ENCODE data around the gene VAMP5. TPM values are rescaled to one million over a fixed set of nuclear protein-coding genes. Genes with fewer than 3 reads are reported as not detected.
A peak's percentile ranks its signal among the peaks of the same experiment; 100 is the strongest.

Gene VAMP5
- total RNA-seq, 1 experiment from 2014 or later = 0.40 TPM

DNA sequence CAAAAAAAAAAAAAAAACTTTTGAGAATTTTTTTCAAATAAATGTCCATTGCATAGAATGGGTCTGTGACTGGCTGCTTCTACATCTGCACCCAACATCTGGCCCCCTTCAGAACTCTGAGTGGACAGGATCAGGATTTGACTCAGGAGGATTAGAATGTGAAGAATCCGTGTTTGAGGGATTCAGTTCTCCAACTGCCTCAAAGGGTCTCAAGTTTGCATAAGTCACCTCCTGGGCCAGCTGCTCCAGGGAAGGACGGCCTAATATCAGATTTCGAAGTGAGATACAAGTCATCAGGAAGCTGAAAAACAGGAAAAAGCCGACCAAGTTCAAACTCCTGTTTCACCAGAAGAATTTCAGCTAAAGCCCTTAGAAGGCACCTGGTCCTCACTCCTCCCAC is 34.4 kb upstream of the VAMP5 start:
- Histone ChIP-seq H3K9ac (ENCODE audit: low read length) (no peak overlapping the region), H3K4me3 (ENCODE audit: low read length) (no peak overlapping the region), H3K4me2 (ENCODE audit: low read length) (peak overlapping the region; percentile 17), H2AFZ (ENCODE audit: low read length) (no peak overlapping the region), H3K36me3 (ENCODE audit: low read depth, low read length) (peaks cover 33% of the 10 kb centered on the region; the same call in 1 of the 2 replicates), H4K20me1 (ENCODE audit: low read length) (peaks cover 9% of the 10 kb centered on the region), H3K9me3 (ENCODE audit: low read length) (no peaks in the 10 kb centered on the region), H3K27me3 (ENCODE audit: low read length) (no peaks in the 10 kb centered on the region), H3K27ac (ENCODE audit: low read length) (peak overlapping the region; percentile 41), H3K79me2 (ENCODE audit: low read length) (no peaks in the 10 kb centered on the region), H3F3A (ENCODE audit: low read length, unreplicated experiment) (peaks cover 33% of the 10 kb centered on the region), H3K9me2 (replicated peaks; ENCODE audit: low read length) (no peaks in the 10 kb centered on the region), H3K4me1 (ENCODE audit: insufficient read depth, low read length) (peaks cover 16% of the 10 kb centered on the region)
- ChIA-PET POLR2A (ENCODE audit: unreplicated experiment) (no interaction called here), CTCF (no interaction called here)
- TF ChIP-seq EZH2 (IDR thresholded peaks at IDR 0.05; ENCODE audit: low read length, unreplicated experiment) = no peak
- TF ChIP-seq, protein P1, sequence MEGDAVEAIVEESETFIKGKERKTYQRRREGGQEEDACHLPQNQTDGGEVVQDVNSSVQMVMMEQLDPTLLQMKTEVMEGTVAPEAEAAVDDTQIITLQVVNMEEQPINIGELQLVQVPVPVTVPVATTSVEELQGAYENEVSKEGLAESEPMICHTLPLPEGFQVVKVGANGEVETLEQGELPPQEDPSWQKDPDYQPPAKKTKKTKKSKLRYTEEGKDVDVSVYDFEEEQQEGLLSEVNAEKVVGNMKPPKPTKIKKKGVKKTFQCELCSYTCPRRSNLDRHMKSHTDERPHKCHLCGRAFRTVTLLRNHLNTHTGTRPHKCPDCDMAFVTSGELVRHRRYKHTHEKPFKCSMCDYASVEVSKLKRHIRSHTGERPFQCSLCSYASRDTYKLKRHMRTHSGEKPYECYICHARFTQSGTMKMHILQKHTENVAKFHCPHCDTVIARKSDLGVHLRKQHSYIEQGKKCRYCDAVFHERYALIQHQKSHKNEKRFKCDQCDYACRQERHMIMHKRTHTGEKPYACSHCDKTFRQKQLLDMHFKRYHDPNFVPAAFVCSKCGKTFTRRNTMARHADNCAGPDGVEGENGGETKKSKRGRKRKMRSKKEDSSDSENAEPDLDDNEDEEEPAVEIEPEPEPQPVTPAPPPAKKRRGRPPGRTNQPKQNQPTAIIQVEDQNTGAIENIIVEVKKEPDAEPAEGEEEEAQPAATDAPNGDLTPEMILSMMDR (conservative IDR thresholded peaks at IDR 0.05; ENCODE audit: low read depth, low read length) = no peak
- no peak for TF ChIP-seq EZH2phosphoT487 (IDR thresholded peaks at IDR 0.05; ENCODE audit: borderline replicate concordance, low read length)
- DNase-seq (peak; percentile 71), ATAC-seq (peak; percentile 0; the same call in 1 of the 2 replicates)
- intact Hi-C loops (cut with micrococcal nuclease) = no loop called here
- no TSS peak for BruUV-seq (replicated peaks)

DNA sequence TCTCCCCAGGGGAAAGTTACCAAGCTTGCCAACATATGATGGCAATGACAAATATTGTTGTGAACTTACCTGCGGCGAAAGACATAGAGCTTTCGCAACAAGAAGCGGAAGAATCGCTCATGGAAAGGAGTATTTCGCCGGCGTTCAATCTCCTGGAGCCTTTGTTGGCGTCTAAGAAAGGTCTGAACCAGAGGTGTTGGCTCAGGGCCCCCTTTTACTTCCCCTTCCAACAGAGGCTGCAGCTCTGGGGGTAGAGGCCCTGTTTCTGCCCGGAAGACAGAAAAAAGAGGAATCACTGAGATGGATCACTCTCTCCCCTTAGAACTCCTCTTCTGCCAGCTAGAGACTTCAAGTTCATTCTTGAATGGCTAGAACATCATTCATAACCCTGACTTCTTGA is 33.7 kb upstream of the VAMP5 start:
- Histone ChIP-seq H3K4me1 (ENCODE audit: insufficient read depth, low read length) (peaks cover 16% of the 10 kb centered on the region), H3K27me3 (ENCODE audit: low read length) (no peaks in the 10 kb centered on the region), H3K27ac (ENCODE audit: low read length) (peak overlapping the region; percentile 41), H3K4me2 (ENCODE audit: low read length) (0 out of 2 replicates have a peak overlapping the region, but pooled peaks have one; percentile 17), H4K20me1 (ENCODE audit: low read length) (peaks cover 5% of the 10 kb centered on the region), H3K79me2 (ENCODE audit: low read length) (no peaks in the 10 kb centered on the region), H3K9me3 (ENCODE audit: low read length) (no peaks in the 10 kb centered on the region), H3K9me2 (replicated peaks; ENCODE audit: low read length) (no peaks in the 10 kb centered on the region), H3K36me3 (ENCODE audit: low read depth, low read length) (peaks cover 31% of the 10 kb centered on the region; the same call in 1 of the 2 replicates), H3F3A (ENCODE audit: low read length, unreplicated experiment) (peaks cover 29% of the 10 kb centered on the region), H3K9ac (ENCODE audit: low read length) (no peak overlapping the region), H2AFZ (ENCODE audit: low read length) (no peak overlapping the region), H3K4me3 (ENCODE audit: low read length) (no peak overlapping the region)
- DNase-seq (no peak), ATAC-seq (no peak)
- TF ChIP-seq EZH2phosphoT487 (IDR thresholded peaks at IDR 0.05; ENCODE audit: borderline replicate concordance, low read length) (no peak), EZH2 (IDR thresholded peaks at IDR 0.05; ENCODE audit: low read length, unreplicated experiment) (no peak)
- TF ChIP-seq, protein P1 (conservative IDR thresholded peaks at IDR 0.05; ENCODE audit: low read depth, low read length) = no peak
- intact Hi-C loops (cut with micrococcal nuclease) = no loop called here
- ChIA-PET POLR2A (ENCODE audit: unreplicated experiment) (no interaction called here), CTCF (interaction anchor here (0.8 kb wide), 1 partner anchor 129 kb away, joined by 4 read pairs; no protein-coding TSS in a partner anchor)
- no TSS peak for BruUV-seq (replicated peaks)
